ENCODE results near the gene DCC. TPM values are rescaled to one million over a fixed set of nuclear protein-coding genes. Genes with fewer than 3 reads are reported as not detected.

Gene DCC
- total and polyA plus RNA-seq, 2 donors (not counting 1 experiment from before 2014, with no cell fraction given) = not detected

- Histone ChIP-seq H3K4me2 (replicated peaks; ENCODE audit: low read depth, low read length, poor library complexity, severe bottlenecking) (no peak overlapping the region), H3K27me3 (replicated peaks in 1 of 4; ENCODE audit: control extremely low read depth in 1 of 4, control insufficient read depth in 3 of 4, insufficient read depth in 4 of 4, low read length in 3 of 4) (no peaks in the 10 kb centered on the region), H3K9me3 (ENCODE audit: control extremely low read depth in 1 of 3, control insufficient read depth in 2 of 3, insufficient read depth in 1 of 3, low read length in 2 of 3) (peaks cover 0 to 1% (median 0%) of the 10 kb centered on the region in 3 donors), H3K4me3 (ENCODE audit: control extremely low read depth in 1 of 5, extremely low read depth in 1 of 5, insufficient read depth in 1 of 5, low read depth in 2 of 5, low read length in 4 of 5) (no peak overlapping the region), H3K27ac (ENCODE audit: low read length in 2 of 2) (no peak overlapping the region), H3K4me1 (ENCODE audit: control insufficient read depth in 2 of 2, insufficient read depth in 2 of 2, low read length in 2 of 2) (no peaks in the 10 kb centered on the region), H4K20me1 (ENCODE audit: control insufficient read depth, insufficient read depth, low read length, poor library complexity, severe bottlenecking) (no peaks in the 10 kb centered on the region), H3K36me3 (replicated peaks in 1 of 2; ENCODE audit: control extremely low read depth in 1 of 2, control insufficient read depth in 1 of 2, extremely low read depth in 1 of 2, insufficient read depth in 2 of 2, low read length in 1 of 2) (no peaks in the 10 kb centered on the region), H2AFZ (ENCODE audit: insufficient read depth, low read depth, low read length, poor library complexity, severe bottlenecking) (no peak overlapping the region), H3K79me2 (ENCODE audit: control insufficient read depth, insufficient read depth, low read length) (no peaks in the 10 kb centered on the region), H3K9ac (ENCODE audit: low read length) (no peak overlapping the region)
- H3K4me1 Mint-ChIP-seq = no peaks in the 10 kb centered on the region
- TF ChIP-seq EZH2 (IDR thresholded peaks at IDR 0.05; ENCODE audit: borderline replicate concordance, insufficient read depth, low read depth, low read length, poor library complexity, severe bottlenecking) = no peak
- no peak for TF ChIP-seq CTCF (IDR thresholded peaks at IDR 0.05)
- no peaks in the 10 kb centered on the region for H3K27me3 Mint-ChIP-seq
- no peak for DNase-seq
- intact Hi-C loops (cut with micrococcal nuclease) = no loop called here
- H3K9me3 Mint-ChIP-seq (ENCODE audit: insufficient read depth) = no peaks in the 10 kb centered on the region
- no peak overlapping the region for H3K27ac Mint-ChIP-seq
- ChIA-PET POLR2A (no interaction called here), CTCF (no interaction called here)
- WGBS (ENCODE audit: insufficient coverage) = 29% methylated on average over 1 of the region's 1 CpG
- H3K4me3 Mint-ChIP-seq = no peak overlapping the region
- no peak for ATAC-seq (ENCODE audit: low read depth)
Observed at GRCh38 chr18:53324353-53324752, 984.4 kb downstream of the DCC start.

GRCh38 chr18:53360501-53361443, 1020.8 kb downstream of the DCC start:
- H3K9ac ChIP-seq (ENCODE audit: low read length) = no peak overlapping the region
- H2AFZ ChIP-seq (ENCODE audit: insufficient read depth, low read depth, low read length, poor library complexity, severe bottlenecking) = no peak overlapping the region
- intact Hi-C loops (cut with micrococcal nuclease) = no loop called here
- H3K4me3 ChIP-seq (ENCODE audit: control extremely low read depth in 1 of 5, extremely low read depth in 1 of 5, insufficient read depth in 1 of 5, low read depth in 2 of 5, low read length in 4 of 5) = no peak overlapping the region
- ATAC-seq (ENCODE audit: low read depth) (no peak), DNase-seq (no peak)
- H3K27me3 ChIP-seq (replicated peaks in 1 of 4; ENCODE audit: control extremely low read depth in 1 of 4, control insufficient read depth in 3 of 4, insufficient read depth in 4 of 4, low read length in 3 of 4) = no peaks in the 10 kb centered on the region
- WGBS (ENCODE audit: insufficient coverage) = 83% methylated on average over 4 of the region's 8 CpGs
- Mint-ChIP-seq H3K9me3 (ENCODE audit: insufficient read depth) (no peaks in the 10 kb centered on the region), H3K27ac (no peak overlapping the region), H3K4me1 (no peaks in the 10 kb centered on the region), H3K4me3 (no peak overlapping the region), H3K27me3 (no peaks in the 10 kb centered on the region)
- POLR2A ChIA-PET = no interaction called here
- no peaks in the 10 kb centered on the region for H3K4me1 ChIP-seq (ENCODE audit: control insufficient read depth in 2 of 2, insufficient read depth in 2 of 2, low read length in 2 of 2)
- no peaks in the 10 kb centered on the region for H3K9me3 ChIP-seq (ENCODE audit: control extremely low read depth in 1 of 3, control insufficient read depth in 2 of 3, insufficient read depth in 1 of 3, low read length in 2 of 3)
- CTCF ChIA-PET = no interaction called here
- H3K4me2 ChIP-seq (replicated peaks; ENCODE audit: low read depth, low read length, poor library complexity, severe bottlenecking) = no peak overlapping the region
- H3K79me2 ChIP-seq (ENCODE audit: control insufficient read depth, insufficient read depth, low read length) = no peaks in the 10 kb centered on the region
- H3K27ac ChIP-seq (ENCODE audit: low read length in 2 of 2) = no peak overlapping the region
- no peak for TF ChIP-seq EZH2 (IDR thresholded peaks at IDR 0.05; ENCODE audit: borderline replicate concordance, insufficient read depth, low read depth, low read length, poor library complexity, severe bottlenecking)
- TF ChIP-seq CTCF (IDR thresholded peaks at IDR 0.05) = no peak
- H4K20me1 ChIP-seq (ENCODE audit: control insufficient read depth, insufficient read depth, low read length, poor library complexity, severe bottlenecking) = no peaks in the 10 kb centered on the region
- no peaks in the 10 kb centered on the region for H3K36me3 ChIP-seq (replicated peaks in 1 of 2; ENCODE audit: control extremely low read depth in 1 of 2, control insufficient read depth in 1 of 2, extremely low read depth in 1 of 2, insufficient read depth in 2 of 2, low read length in 1 of 2)

Data from B cell (primary cell).